ENCODE results near the gene CDIPT.

CDIPT gene

DNA sequence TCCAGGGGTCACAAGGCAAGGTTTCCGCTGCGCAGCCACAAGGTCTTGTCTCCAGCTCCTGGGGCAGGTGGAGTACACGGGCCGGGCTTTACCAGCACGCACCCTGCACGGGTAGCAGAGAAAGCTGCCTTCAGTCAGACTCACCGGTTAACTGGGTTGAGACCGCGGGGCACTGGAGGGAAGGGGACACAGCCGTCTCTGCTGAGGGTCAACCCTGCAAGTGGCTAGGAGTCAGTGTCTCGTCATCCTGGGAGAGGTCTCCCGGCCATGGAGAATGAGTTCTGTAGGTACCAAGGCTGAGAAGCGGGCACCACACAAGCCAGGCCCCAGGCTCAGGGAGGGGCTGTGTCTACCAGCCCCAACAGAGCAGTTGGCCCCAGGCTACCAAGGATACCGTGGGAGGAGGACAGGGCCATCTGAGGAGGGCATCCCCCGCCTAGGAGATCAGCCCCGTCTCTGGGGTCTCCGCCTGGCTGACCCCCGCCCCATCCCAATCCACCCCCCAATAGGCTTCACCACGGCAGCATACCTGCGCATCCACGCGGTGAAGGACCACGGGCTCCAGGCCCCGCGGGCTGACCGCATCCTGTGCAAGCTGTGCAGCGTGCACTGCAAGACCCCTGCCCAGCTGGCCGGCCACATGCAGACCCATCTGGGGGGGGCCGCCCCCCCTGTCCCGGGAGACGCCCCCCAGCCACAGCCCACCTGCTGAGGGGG is 53.8 kb downstream of the CDIPT start:
- 84% methylated on average over 29 of the region's 31 CpGs for WGBS
- peak overlapping the region; percentile 74; the same call in 1 of the 2 replicates for H3K27ac ChIP-seq (ENCODE audit: low read depth, low read length)
- no peaks in the 10 kb centered on the region for H3K27me3 ChIP-seq (ENCODE audit: insufficient read depth, low read length)
- peaks cover 41% of the 10 kb centered on the region for H3K4me1 ChIP-seq (ENCODE audit: insufficient read depth, low read length)
- H3K9me3 ChIP-seq (ENCODE audit: insufficient read depth, low read depth, low read length): no peaks in the 10 kb centered on the region
- peaks cover 23% of the 10 kb centered on the region for H3K36me3 ChIP-seq (ENCODE audit: insufficient read depth, low read length)
- H3K4me3 ChIP-seq (ENCODE audit: low read length): peak overlapping the region; percentile 72
- 0 out of 2 replicates have a peak overlapping the region, but pooled peaks have one; percentile 8 for H3K9ac ChIP-seq (ENCODE audit: low read depth, low read length)

Measured in HUES64 (cell line).